ENCODE results near the gene FBXO36.

FBXO36 gene

DNA sequence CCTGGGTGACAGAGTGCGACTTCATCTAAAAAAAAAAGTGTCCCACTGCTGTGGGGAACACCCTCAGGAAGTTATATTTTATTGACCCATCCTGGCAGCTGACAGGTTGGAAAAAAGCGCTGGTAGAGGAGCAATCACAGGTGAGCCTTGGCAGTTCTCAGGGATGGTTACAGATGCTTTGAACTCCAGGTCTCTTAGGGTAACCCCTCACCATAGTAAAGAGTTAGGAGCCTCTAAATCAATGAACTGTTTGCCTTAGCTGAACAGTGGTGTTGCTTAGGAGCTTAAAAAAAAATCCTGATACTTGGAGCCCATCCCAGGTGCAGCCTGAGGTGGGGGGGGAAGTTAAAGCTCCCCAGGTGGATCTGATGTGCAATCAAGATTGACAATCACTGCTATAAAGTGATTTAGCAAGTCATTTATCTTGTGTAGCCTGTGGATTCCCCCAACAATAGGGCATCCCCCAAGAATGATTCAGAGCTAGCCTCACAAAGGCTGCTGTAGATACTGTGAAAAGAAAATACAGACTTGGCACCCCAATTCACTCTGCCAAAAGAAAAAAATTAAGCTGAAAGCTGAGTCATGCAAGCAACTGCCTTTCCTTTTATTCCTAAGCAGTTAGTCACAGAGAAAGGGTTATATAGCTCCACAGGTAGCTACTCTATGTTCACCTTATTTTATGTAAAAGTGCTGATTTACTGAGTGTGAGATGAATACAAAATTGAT is 131.6 kb downstream of the FBXO36 start:
- no peak for DNase-seq

DNA sequence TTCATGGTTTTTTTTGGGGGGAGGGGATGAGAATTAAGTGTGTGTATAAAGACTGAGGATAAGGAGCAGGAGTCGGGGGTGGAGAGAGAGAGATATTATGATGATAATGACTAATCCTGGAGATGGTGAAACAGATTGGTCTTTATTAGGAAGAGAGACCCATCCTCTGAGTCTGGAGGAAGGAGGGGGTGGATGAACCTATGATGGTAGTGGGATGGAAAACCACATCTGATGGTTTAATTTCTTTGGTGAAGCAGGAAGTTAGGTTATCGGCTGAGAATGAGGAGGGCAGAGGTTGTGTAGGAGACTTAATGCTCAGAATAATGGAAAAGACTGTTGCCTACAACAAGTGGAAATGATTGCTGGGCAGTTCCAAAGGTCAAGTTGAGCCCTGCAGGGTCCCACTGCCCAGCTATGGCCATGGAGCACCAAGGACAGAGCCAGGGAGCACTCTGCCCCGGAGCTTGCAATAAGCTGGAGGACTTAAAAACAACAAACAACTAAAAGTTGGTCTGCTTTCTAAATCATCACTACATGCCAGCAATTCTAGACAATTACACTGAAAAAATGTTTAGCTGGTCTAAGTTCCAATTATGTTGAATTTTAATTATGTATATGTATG is 138.5 kb downstream of the FBXO36 start:
- DNase-seq = no peak
